ENCODE data around the gene MRPL40. TPM values are rescaled to one million over a fixed set of nuclear protein-coding genes. Genes with fewer than 3 reads are reported as not detected.

MRPL40 gene
- total and polyA plus RNA-seq, 2 experiments from 2014 or later, result 25.9 to 57.6 TPM

- H3K79me2 ChIP-seq, result no peaks in the 10 kb centered on the region
- no peaks in the 10 kb centered on the region for H3K27me3 ChIP-seq
- H3K9me2 ChIP-seq (replicated peaks; ENCODE audit: insufficient read depth), result no peaks in the 10 kb centered on the region
- H3K4me3 ChIP-seq, result no peak overlapping the region
- H3K4me2 ChIP-seq, result no peak overlapping the region
- H3K27ac ChIP-seq, result no peak overlapping the region
- no peak for DNase-seq (ENCODE audit: low spot score)
- no peaks in the 10 kb centered on the region for H3K36me3 ChIP-seq (replicated peaks; ENCODE audit: insufficient read depth, low read depth)
- TF ChIP-seq CTCF (IDR thresholded peaks at IDR 0.05; ENCODE audit: poor library complexity) (no peak), EZH2 (IDR thresholded peaks at IDR 0.05; ENCODE audit: borderline replicate concordance) (no peak), EZH2phosphoT487 (IDR thresholded peaks at IDR 0.05; ENCODE audit: low read depth, severe bottlenecking, unreplicated experiment) (no peak)
- H3K9me3 ChIP-seq (ENCODE audit: low read depth), result no peaks in the 10 kb centered on the region
- WGBS (ENCODE audit: low lambda C conversion rate, missing lambda C conversion rate), result 93% methylated on average over 4 of the region's 4 CpGs
- no peaks in the 10 kb centered on the region for H4K20me1 ChIP-seq (ENCODE audit: insufficient read depth, poor library complexity, severe bottlenecking)
- H2AFZ ChIP-seq, result no peak overlapping the region
- H3K4me1 ChIP-seq (ENCODE audit: insufficient read depth), result no peaks in the 10 kb centered on the region
These were observed 23.4 kb downstream of the MRPL40 start for GRCh38 chr22:19455585-19456370.

DNA sequence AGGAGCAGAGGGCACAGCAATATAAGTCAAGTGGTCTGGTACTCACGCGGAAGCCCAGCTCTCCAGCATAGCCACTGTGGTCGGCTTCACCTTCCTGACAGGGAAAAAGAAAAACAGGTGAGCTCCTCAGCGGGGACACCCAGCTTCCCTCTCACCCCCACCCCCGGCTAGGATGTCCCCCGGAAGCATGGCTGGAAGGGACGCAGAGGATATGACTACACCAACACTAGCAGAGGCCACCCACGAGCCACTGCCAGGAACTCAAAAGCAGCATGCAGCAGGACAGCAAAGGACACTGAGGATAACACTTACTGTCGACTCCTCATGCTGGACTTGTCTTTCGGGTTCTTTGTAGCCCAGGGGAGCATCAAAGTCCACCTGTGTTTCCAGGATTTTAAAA, 24.2 kb downstream of the MRPL40 start:
- H3K36me3 ChIP-seq (replicated peaks; ENCODE audit: insufficient read depth, low read depth), result no peaks in the 10 kb centered on the region
- 97% methylated on average over 10 of the region's 10 CpGs for WGBS (ENCODE audit: low lambda C conversion rate, missing lambda C conversion rate)

DNA sequence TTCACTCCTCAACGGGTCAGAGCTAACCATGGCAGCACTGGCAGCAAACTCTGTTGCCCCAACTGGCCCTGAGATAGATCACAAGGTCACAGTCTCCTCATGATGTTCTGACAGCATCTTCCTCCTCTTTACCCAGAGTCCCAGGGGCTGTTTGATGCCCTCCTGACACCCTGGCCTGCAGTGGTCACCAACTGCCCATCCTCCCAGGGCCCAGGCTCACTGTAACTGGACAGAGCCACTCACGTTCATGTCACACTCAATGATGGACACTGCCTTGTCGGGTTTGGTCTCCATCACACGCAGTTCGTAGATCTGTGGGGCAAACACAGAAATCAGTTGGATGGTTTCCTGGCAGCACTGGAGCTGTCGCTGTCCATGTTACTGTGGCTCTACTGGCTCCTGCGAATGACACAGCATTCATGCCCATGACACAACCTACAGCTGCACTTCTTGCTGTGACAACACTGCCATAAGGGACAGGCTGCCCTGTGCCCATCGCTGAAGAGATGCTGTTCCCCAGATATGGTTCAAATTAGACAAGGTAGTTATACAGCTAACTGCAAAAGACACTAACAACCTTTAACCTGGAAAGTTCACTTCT, 25.6 kb downstream of the MRPL40 start:
- Histone ChIP-seq H3K4me1 (ENCODE audit: insufficient read depth) (no peaks in the 10 kb centered on the region), H3K9me3 (ENCODE audit: low read depth) (no peaks in the 10 kb centered on the region), H4K20me1 (ENCODE audit: insufficient read depth, poor library complexity, severe bottlenecking) (no peaks in the 10 kb centered on the region), H3K79me2 (no peaks in the 10 kb centered on the region), H3K4me3 (no peak overlapping the region), H3K27ac (no peak overlapping the region), H2AFZ (no peak overlapping the region), H3K27me3 (no peaks in the 10 kb centered on the region), H3K4me2 (no peak overlapping the region), H3K36me3 (replicated peaks; ENCODE audit: insufficient read depth, low read depth) (no peaks in the 10 kb centered on the region), H3K9me2 (replicated peaks; ENCODE audit: insufficient read depth) (no peaks in the 10 kb centered on the region)
- TF ChIP-seq CTCF (IDR thresholded peaks at IDR 0.05; ENCODE audit: poor library complexity) (no peak), EZH2phosphoT487 (IDR thresholded peaks at IDR 0.05; ENCODE audit: low read depth, severe bottlenecking, unreplicated experiment) (no peak), EZH2 (IDR thresholded peaks at IDR 0.05; ENCODE audit: borderline replicate concordance) (no peak)
- DNase-seq (ENCODE audit: low spot score), result no peak
- WGBS (ENCODE audit: low lambda C conversion rate, missing lambda C conversion rate), result 98% methylated on average over 8 of the region's 8 CpGs

More for the DNA sequence above, 24.2 kb downstream of the MRPL40 start:
- H3K4me1 ChIP-seq (ENCODE audit: insufficient read depth), result no peaks in the 10 kb centered on the region
- H2AFZ ChIP-seq, result no peak overlapping the region
- no peaks in the 10 kb centered on the region for H3K9me3 ChIP-seq (ENCODE audit: low read depth)
- no peaks in the 10 kb centered on the region for H3K79me2 ChIP-seq
- no peaks in the 10 kb centered on the region for H3K9me2 ChIP-seq (replicated peaks; ENCODE audit: insufficient read depth)
- no peaks in the 10 kb centered on the region for H3K27me3 ChIP-seq
- H4K20me1 ChIP-seq (ENCODE audit: insufficient read depth, poor library complexity, severe bottlenecking), result no peaks in the 10 kb centered on the region
- H3K27ac ChIP-seq, result no peak overlapping the region
- TF ChIP-seq CTCF (IDR thresholded peaks at IDR 0.05; ENCODE audit: poor library complexity) (no peak), EZH2phosphoT487 (IDR thresholded peaks at IDR 0.05; ENCODE audit: low read depth, severe bottlenecking, unreplicated experiment) (no peak), EZH2 (IDR thresholded peaks at IDR 0.05; ENCODE audit: borderline replicate concordance) (no peak)
- H3K4me3 ChIP-seq, result no peak overlapping the region
- no peak for DNase-seq (ENCODE audit: low spot score)
- H3K4me2 ChIP-seq, result no peak overlapping the region
